Measurements from ENCODE around the gene PKDREJ.

DNA sequence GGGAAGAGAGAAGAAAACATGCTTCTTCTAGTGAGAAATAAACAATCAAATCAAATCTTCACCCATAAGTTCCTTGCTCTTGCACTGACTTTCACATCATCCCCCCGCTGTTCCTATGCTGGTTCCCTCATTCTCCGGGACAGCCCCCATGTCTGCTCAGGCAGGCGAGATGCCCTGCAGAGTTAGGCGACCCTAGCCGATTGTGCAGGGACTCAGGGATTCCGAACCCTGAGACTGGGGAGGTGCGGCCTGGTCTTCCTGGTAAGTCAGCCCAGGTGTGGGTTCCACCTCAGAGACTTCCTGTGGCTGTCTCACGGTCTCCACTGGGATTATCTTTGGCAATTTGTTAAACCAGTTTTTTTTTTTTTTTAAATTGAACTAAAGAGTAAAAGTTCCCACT, 11.2 kb upstream of the PKDREJ start:
- TF ChIP-seq, protein P1, sequence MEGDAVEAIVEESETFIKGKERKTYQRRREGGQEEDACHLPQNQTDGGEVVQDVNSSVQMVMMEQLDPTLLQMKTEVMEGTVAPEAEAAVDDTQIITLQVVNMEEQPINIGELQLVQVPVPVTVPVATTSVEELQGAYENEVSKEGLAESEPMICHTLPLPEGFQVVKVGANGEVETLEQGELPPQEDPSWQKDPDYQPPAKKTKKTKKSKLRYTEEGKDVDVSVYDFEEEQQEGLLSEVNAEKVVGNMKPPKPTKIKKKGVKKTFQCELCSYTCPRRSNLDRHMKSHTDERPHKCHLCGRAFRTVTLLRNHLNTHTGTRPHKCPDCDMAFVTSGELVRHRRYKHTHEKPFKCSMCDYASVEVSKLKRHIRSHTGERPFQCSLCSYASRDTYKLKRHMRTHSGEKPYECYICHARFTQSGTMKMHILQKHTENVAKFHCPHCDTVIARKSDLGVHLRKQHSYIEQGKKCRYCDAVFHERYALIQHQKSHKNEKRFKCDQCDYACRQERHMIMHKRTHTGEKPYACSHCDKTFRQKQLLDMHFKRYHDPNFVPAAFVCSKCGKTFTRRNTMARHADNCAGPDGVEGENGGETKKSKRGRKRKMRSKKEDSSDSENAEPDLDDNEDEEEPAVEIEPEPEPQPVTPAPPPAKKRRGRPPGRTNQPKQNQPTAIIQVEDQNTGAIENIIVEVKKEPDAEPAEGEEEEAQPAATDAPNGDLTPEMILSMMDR (conservative IDR thresholded peaks at IDR 0.05) = no peak
- TF ChIP-seq EZH2 (IDR thresholded peaks at IDR 0.05; ENCODE audit: low read depth) = no peak
